Neuronal stem cell (in vitro differentiated cells): Measurements from ENCODE around the gene AMBRA1.

Source experiments
- DNase-seq: peaks from one replicate; pipeline ENCODE4 v3.0.0-alpha.2; 2013; ENCODE audit warnings: low spot score
- H2AFZ ChIP-seq: one replicate; pipeline ENCODE4 v1.6.1; 2013; ENCODE audit warnings: mild to moderate bottlenecking, low read length, inconsistent platforms
- H2AK5ac ChIP-seq: 2 replicates; pipeline ENCODE4 v1.6.1; 2013; ENCODE audit warnings: low read depth, mild to moderate bottlenecking, inconsistent platforms, low read length, moderate library complexity, mixed read lengths
- H2BK120ac ChIP-seq: 2 replicates; pipeline ENCODE4 v1.6.1; 2013; ENCODE audit warnings: low read depth, mild to moderate bottlenecking, inconsistent platforms, low read length, moderate library complexity, mixed read lengths
- H2BK12ac ChIP-seq: one replicate; pipeline ENCODE4 v1.6.1; 2013; ENCODE audit warnings: low read length, inconsistent platforms
- H2BK15ac ChIP-seq: 2 replicates; pipeline ENCODE4 v1.6.1; 2013; ENCODE audit warnings: mild to moderate bottlenecking, low read length, inconsistent platforms, mixed read lengths
- H2BK5ac ChIP-seq: one replicate; pipeline ENCODE4 v1.6.1; 2013; ENCODE audit warnings: inconsistent platforms, mild to moderate bottlenecking, low read length, moderate library complexity
- H3K14ac ChIP-seq: one replicate; pipeline ENCODE4 v1.6.1; 2013; ENCODE audit warnings: low read length, inconsistent platforms
- H3K18ac ChIP-seq: 2 replicates; pipeline ENCODE4 v1.6.1; 2013; ENCODE audit warnings: low read length, inconsistent platforms
- H3K23ac ChIP-seq: 2 replicates; pipeline ENCODE4 v1.6.1; 2013; ENCODE audit warnings: low read depth, mild to moderate bottlenecking, mixed read lengths, low read length, inconsistent platforms; ENCODE audit not compliant: poor library complexity
- H3K27ac ChIP-seq: replicated peaks from 3 replicates; pipeline ENCODE4 v1.5.1; 2013; ENCODE audit warnings: low read length, inconsistent platforms
- H3K27me3 ChIP-seq, 3 experiments: 2 replicates each; pipeline ENCODE4 v1.6.1; 2013; ENCODE audit warnings: low read length in 3 of 3, mild to moderate bottlenecking in 2 of 3, inconsistent platforms in 1 of 3, low read depth in 1 of 3, mixed read lengths in 1 of 3, moderate library complexity in 1 of 3; ENCODE audit not compliant: control insufficient read depth in 3 of 3, insufficient read depth in 3 of 3
- H3K36me3 ChIP-seq, 2 donors: replicated peaks in 1 of 2; 2 replicates each; pipeline ENCODE4 v1.6.1; 2013; ENCODE audit warnings: low read length in 2 of 2; ENCODE audit not compliant: control insufficient read depth in 2 of 2, insufficient read depth in 2 of 2
- H3K4ac ChIP-seq: 2 replicates; pipeline ENCODE4 v1.6.1; 2013; ENCODE audit warnings: inconsistent platforms, mild to moderate bottlenecking, low read length, moderate library complexity
- H3K4me1 ChIP-seq, 2 donors: 1 replicate in 1 of 2; 2 replicates in 1 of 2; pipeline ENCODE4 v1.6.1; 2013; ENCODE audit warnings: low read length in 2 of 2, low read depth in 1 of 2; ENCODE audit not compliant: control insufficient read depth in 2 of 2, insufficient read depth in 1 of 2
- H3K4me2 ChIP-seq: one replicate; pipeline ENCODE4 v1.6.1; 2013; ENCODE audit warnings: mild to moderate bottlenecking, low read length, inconsistent platforms; ENCODE audit not compliant: insufficient read depth, poor library complexity, severe bottlenecking
- H3K4me3 ChIP-seq, 2 donors: 2 replicates each; pipeline ENCODE4 v1.5.1; 2013; ENCODE audit warnings: low read length in 2 of 2, mild to moderate bottlenecking in 2 of 2, inconsistent platforms in 1 of 2, moderate library complexity in 1 of 2
- H3K79me1 ChIP-seq: one replicate; pipeline ENCODE4 v1.6.1; 2013; ENCODE audit warnings: low read depth, mild to moderate bottlenecking, inconsistent platforms, low read length, moderate library complexity
- H3K9ac ChIP-seq: one replicate; pipeline ENCODE4 v1.6.1; 2013; ENCODE audit warnings: mild to moderate bottlenecking, low read depth, low read length, inconsistent platforms; ENCODE audit not compliant: poor library complexity
- H3K9me3 ChIP-seq, 2 donors: replicated peaks in 1 of 2; 2 replicates each; pipeline versions ENCODE3 to v1.6.1; 2013; ENCODE audit warnings: low read length in 2 of 2, mild to moderate bottlenecking in 2 of 2, inconsistent platforms in 1 of 2, low read depth in 1 of 2, mixed read lengths in 1 of 2, moderate library complexity in 1 of 2; ENCODE audit not compliant: control insufficient read depth in 2 of 2, insufficient read depth in 1 of 2
- H4K8ac ChIP-seq: one replicate; pipeline ENCODE4 v1.6.1; 2013; ENCODE audit warnings: low read depth, mild to moderate bottlenecking, inconsistent platforms, low read length, moderate library complexity
- H4K91ac ChIP-seq: one replicate; pipeline ENCODE4 v1.6.1; 2013; ENCODE audit warnings: low read length, low read depth, mild to moderate bottlenecking, inconsistent platforms; ENCODE audit not compliant: poor library complexity
- WGBS, 2 donors: extraction: QIAGEN DNeasy Blood & Tissue Kit; methylation state at CpG; one replicate each; pipeline ENCODE4 v1.1.7; 2013; ENCODE audit warnings: missing lambda C conversion rate in 2 of 2, mixed read lengths in 1 of 2; ENCODE audit not compliant: insufficient read length in 2 of 2, insufficient replicate concordance in 1 of 2; ENCODE audit errors: extremely low coverage in 2 of 2; 5-methylcytosine and 5-hydroxymethylcytosine counted together

AMBRA1 gene

DNA sequence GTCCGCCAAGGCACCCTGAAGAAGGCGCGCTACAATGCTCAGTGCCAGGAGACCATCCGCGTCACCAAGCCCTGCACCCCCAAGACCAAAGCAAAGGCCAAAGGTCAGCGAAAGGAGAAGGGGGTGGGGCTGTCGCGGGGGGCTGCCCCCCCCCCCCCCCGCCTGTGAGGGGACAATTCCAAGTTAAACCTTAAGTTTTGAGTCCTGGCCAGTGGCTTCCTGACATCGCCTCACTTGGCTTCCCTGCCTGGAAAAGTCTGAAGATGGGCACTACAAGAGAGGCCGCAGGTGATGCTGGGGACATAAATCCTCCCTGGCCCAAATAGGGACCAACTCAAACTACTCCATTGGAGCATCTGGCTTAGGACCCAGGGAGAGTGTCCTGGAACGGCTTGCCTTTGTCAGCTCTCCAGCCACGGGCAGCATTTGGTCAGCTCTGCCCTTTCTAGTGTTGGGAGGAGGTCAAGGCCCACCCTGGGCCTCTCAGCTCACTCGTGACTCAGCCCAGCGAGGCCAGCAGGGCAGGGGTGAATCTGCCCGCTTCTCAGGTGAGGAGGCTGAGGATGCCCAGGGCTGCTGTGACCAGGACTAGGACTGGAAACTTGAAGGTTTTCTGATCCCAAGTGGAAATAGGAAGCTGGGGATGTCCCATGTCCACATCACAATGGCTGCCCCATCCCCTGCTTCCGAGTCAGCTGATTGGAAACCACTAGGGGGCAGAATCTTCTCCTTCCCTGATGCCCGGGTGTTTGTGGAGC is 211.0 kb downstream of the AMBRA1 start:
- no CpG with 5 or more reads among the region's 18 CpGs for WGBS, 2 donors
- H3K27ac ChIP-seq, result no peak overlapping the region

DNA sequence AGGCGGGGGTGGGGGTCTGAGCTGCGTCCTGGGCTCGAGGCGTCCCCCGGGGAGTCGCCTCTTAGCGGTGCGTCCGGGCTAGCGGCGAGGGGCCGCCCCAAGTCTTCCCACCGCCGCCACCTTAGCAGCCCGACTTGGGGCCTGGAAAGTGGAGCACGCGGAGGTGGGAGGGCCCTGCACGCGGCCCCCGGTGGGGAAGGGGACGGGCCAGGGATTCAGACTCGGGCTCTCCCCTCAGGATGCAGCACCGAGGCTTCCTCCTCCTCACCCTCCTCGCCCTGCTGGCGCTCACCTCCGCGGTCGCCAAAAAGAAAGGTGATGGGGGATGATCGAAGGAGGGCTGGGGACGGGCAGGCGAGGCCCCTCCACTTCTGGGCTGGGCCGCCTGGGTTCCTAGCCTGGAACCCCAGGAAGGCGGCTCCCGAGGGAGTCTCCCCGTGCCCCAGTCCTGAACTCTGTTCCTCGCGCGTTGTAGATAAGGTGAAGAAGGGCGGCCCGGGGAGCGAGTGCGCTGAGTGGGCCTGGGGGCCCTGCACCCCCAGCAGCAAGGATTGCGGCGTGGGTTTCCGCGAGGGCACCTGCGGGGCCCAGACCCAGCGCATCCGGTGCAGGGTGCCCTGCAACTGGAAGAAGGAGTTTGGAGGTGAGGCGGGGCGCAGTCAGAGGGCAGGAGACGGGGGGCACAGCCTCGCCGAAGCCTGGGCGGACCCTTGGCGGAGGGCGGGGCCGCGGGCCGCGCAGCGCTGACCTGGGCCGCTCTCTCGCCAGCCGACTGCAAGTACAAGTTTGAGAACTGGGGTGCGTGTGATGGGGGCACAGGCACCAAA is 211.8 kb downstream of the AMBRA1 start:
- peak overlapping the region; percentile 99 for H2BK15ac ChIP-seq
- H3K79me1 ChIP-seq, result peaks cover 6% of the 10 kb centered on the region
- no CpG with 5 or more reads among the region's 66 CpGs for WGBS, 2 donors
- peak overlapping the region; percentile 100 for H3K4ac ChIP-seq
- H2AFZ ChIP-seq, result no peak overlapping the region
- DNase-seq, result no peak
- peak overlapping the region; percentile 97 for H2BK12ac ChIP-seq
- peaks cover 23 to 26% of the 10 kb centered on the region in 2 donors for H3K4me1 ChIP-seq
- peak overlapping the region; percentile 95 for H3K14ac ChIP-seq
- peak overlapping the region; percentile 98 for H2AK5ac ChIP-seq
- peaks cover 0 to 10% (median 0%) of the 10 kb centered on the region in 3 experiments for H3K27me3 ChIP-seq
- no peaks in the 10 kb centered on the region for H3K9me3 ChIP-seq
- peak overlapping the region; percentile 92 to 100 for H3K4me3 ChIP-seq
- H3K9ac ChIP-seq, result peak overlapping the region; percentile 97
- H3K23ac ChIP-seq, result peak overlapping the region; percentile 93
- peak overlapping the region; percentile 100 for H2BK5ac ChIP-seq
- H3K36me3 ChIP-seq, result peaks cover 11 to 39% of the 10 kb centered on the region in 2 donors
- H3K27ac ChIP-seq, result peak overlapping the region; percentile 91
- H3K18ac ChIP-seq, result peak overlapping the region; percentile 100
- H4K8ac ChIP-seq, result peak overlapping the region; percentile 32
- peak overlapping the region; percentile 100 for H2BK120ac ChIP-seq
- peak overlapping the region; percentile 98 for H3K4me2 ChIP-seq
- H4K91ac ChIP-seq, result peak overlapping the region; percentile 98

More for the DNA sequence above, 211.0 kb downstream of the AMBRA1 start:
- peaks cover 5% of the 10 kb centered on the region for H3K79me1 ChIP-seq
- peak overlapping the region; percentile 97 for H3K9ac ChIP-seq
- no peak overlapping the region for H2BK12ac ChIP-seq
- peak overlapping the region; percentile 99 for H2BK15ac ChIP-seq
- H3K4me1 ChIP-seq, result peaks cover 23 to 31% of the 10 kb centered on the region in 2 donors
- H3K4me3 ChIP-seq, result peak overlapping the region; percentile 92 to 100
- peak overlapping the region; percentile 98 for H3K4me2 ChIP-seq
- peak overlapping the region; percentile 78 for H4K91ac ChIP-seq
- H3K14ac ChIP-seq, result peak overlapping the region; percentile 95
- DNase-seq, result no peak
- peak overlapping the region; percentile 100 for H3K18ac ChIP-seq
- peak overlapping the region; percentile 98 for H2AK5ac ChIP-seq
- no peak overlapping the region for H4K8ac ChIP-seq
- no peaks in the 10 kb centered on the region for H3K9me3 ChIP-seq
- peak overlapping the region; percentile 93 for H3K23ac ChIP-seq
- no peak overlapping the region for H2AFZ ChIP-seq
- H2BK120ac ChIP-seq, result peak overlapping the region; percentile 100
- peak overlapping the region; percentile 100 for H2BK5ac ChIP-seq
- H3K4ac ChIP-seq, result no peak overlapping the region
- peaks cover 0 to 16% (median 7%) of the 10 kb centered on the region in 3 experiments for H3K27me3 ChIP-seq
- peaks cover 9 to 31% of the 10 kb centered on the region in 2 donors for H3K36me3 ChIP-seq

DNA sequence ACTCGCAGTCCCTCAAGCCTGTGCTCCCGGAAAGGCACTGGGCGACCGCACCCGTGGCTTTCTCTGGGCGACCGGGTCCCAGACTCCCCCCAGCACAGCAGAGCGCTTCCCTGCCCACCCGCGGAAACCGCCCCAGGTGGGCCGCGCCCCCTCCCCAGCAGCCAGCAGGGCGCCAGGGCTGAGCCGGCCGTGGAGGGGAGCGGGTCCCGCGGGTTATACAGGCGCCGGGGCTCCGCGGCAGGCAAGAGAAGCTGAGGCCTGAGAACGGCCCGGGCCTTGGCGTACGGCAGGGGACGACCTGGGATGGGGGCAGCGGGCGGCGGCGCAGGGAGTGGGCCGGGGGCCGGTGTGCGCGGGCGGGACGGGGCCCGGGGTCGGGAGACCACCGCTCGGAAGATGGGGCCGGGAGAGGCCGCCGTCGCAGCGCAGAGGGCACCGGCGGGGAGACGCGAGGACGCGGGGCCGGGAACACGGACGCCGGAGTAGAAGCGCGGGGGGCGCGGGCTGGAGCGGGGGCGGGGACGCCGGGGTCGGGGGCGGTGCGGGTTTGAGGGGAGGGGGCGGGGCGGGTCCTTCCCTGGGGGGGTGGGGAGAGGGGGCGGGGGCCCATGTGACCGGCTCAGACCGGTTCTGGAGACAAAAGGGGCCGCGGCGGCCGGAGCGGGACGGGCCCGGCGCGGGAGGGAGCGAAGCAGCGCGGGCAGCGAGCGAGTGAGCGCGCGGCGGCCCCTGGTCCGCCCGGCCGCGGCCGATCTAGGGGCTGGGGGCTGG is 212.6 kb downstream of the AMBRA1 start, which contains the start of gene MDK:
Gene MDK, plus strand, starts transcription at position 622 of the 771 bp plus-strand sequence. CDS start 389 bp downstream, outside the sequence.
- peaks cover 23 to 26% of the 10 kb centered on the region in 2 donors for H3K4me1 ChIP-seq
- peak within 1 kb of the TSS; percentile 100 for H3K18ac ChIP-seq
- H4K8ac ChIP-seq, result peak within 1 kb of the TSS; percentile 32
- peak within 1 kb of the TSS; percentile 98 for H3K4me2 ChIP-seq
- H2BK120ac ChIP-seq, result peak within 1 kb of the TSS; percentile 100
- H3K36me3 ChIP-seq, result peaks cover 13 to 45% of the 10 kb centered on the region in 2 donors
- peak within 1 kb of the TSS; percentile 99 for H3K14ac ChIP-seq
- H2BK5ac ChIP-seq, result peak within 1 kb of the TSS; percentile 100
- peak; percentile 75 for DNase-seq
- H2BK12ac ChIP-seq, result peak within 1 kb of the TSS; percentile 97
- peak within 1 kb of the TSS; percentile 92 to 100 for H3K4me3 ChIP-seq
- H3K4ac ChIP-seq, result peak within 1 kb of the TSS; percentile 100
- H3K23ac ChIP-seq, result peak within 1 kb of the TSS; percentile 93
- H4K91ac ChIP-seq, result peak within 1 kb of the TSS; percentile 98
- WGBS, 2 donors, result no CpG with 5 or more reads among the region's 96 CpGs
- peak within 1 kb of the TSS; percentile 98 for H3K27ac ChIP-seq
- H3K27me3 ChIP-seq, result peaks cover 0 to 5% (median 0%) of the 10 kb centered on the region in 3 experiments
- H3K9me3 ChIP-seq, result no peaks in the 10 kb centered on the region
- peak within 1 kb of the TSS; percentile 100 for H2AK5ac ChIP-seq
- peak within 1 kb of the TSS; percentile 99 for H2BK15ac ChIP-seq
- peak within 1 kb of the TSS; percentile 97 for H3K9ac ChIP-seq
- peak within 1 kb of the TSS; percentile 82 for H2AFZ ChIP-seq
- peaks cover 6% of the 10 kb centered on the region for H3K79me1 ChIP-seq
